ENCODE results near the gene LRP11. TPM values are rescaled to one million over a fixed set of nuclear protein-coding genes. Genes with fewer than 3 reads are reported as not detected.

Gene LRP11
- total RNA-seq, 1 donor from 2014 or later, result 3.7 TPM

DNA sequence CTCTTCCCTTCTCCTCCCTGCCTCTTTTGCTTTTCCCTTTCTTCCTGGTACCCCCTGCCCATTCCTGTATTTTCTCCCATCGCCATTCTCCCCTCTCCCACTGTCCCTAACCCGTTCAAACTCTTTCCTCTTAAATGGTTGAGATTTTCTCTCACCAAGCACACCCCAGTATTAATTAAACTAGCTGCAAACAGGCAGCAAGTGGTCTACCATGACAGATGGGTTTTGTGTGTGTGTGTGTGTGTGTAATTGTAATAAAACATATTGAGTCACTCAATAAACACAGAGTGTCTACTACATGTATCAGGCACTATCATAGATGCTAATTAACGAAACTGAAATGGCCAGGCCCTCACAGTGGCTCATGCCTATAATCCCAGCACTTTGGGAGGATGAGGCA, 27.1 kb upstream of the LRP11 start:
- no peak overlapping the region for H3K27ac Mint-ChIP-seq
- no peaks in the 10 kb centered on the region for H3K9me3 Mint-ChIP-seq
- DNase-seq, result no peak
- no peaks in the 10 kb centered on the region for H3K36me3 Mint-ChIP-seq (ENCODE audit: low read depth)
- H3K27me3 Mint-ChIP-seq, result peaks cover 30% of the 10 kb centered on the region
- H3K4me1 Mint-ChIP-seq, result peaks cover 11% of the 10 kb centered on the region
- intact Hi-C loops (cut with micrococcal nuclease), result no loop called here
- no peak overlapping the region for H3K4me3 Mint-ChIP-seq

- Mint-ChIP-seq H3K4me3 (no peak overlapping the region), H3K9me3 (no peaks in the 10 kb centered on the region), H3K4me1 (peaks cover 6% of the 10 kb centered on the region), H3K27ac (no peak overlapping the region), H3K36me3 (ENCODE audit: low read depth) (no peaks in the 10 kb centered on the region), H3K27me3 (peaks cover 30% of the 10 kb centered on the region)
- intact Hi-C loops (cut with micrococcal nuclease), result no loop called here
- DNase-seq, result no peak
These were observed 26.5 kb upstream of the LRP11 start for GRCh38 chr6:149890629-149891045.

- Mint-ChIP-seq H3K36me3 (ENCODE audit: low read depth) (no peaks in the 10 kb centered on the region), H3K4me3 (no peak overlapping the region), H3K27me3 (peaks cover 29% of the 10 kb centered on the region), H3K27ac (no peak overlapping the region), H3K9me3 (no peaks in the 10 kb centered on the region), H3K4me1 (peaks cover 3% of the 10 kb centered on the region)
- no peak for DNase-seq
- intact Hi-C loops (cut with micrococcal nuclease), result no loop called here
These were observed 25.2 kb upstream of the LRP11 start for GRCh38 chr6:149889326-149889725.

GRCh38 chr6:149888659-149889058, 24.5 kb upstream of the LRP11 start:
- intact Hi-C loops (cut with micrococcal nuclease), result no loop called here
- Mint-ChIP-seq H3K4me1 (peaks cover 3% of the 10 kb centered on the region), H3K4me3 (no peak overlapping the region), H3K36me3 (ENCODE audit: low read depth) (no peaks in the 10 kb centered on the region), H3K27ac (no peak overlapping the region), H3K27me3 (peaks cover 29% of the 10 kb centered on the region), H3K9me3 (no peaks in the 10 kb centered on the region)
- DNase-seq, result no peak

GRCh38 chr6:149888093-149888492, 23.9 kb upstream of the LRP11 start:
- no peak overlapping the region for H3K4me3 Mint-ChIP-seq
- H3K36me3 Mint-ChIP-seq (ENCODE audit: low read depth), result no peaks in the 10 kb centered on the region

GRCh38 chr6:149887343-149887742, 23.2 kb upstream of the LRP11 start:
- Mint-ChIP-seq H3K4me1 (peaks cover 2% of the 10 kb centered on the region), H3K9me3 (no peaks in the 10 kb centered on the region), H3K4me3 (no peak overlapping the region), H3K27me3 (peaks cover 21% of the 10 kb centered on the region), H3K27ac (no peak overlapping the region), H3K36me3 (ENCODE audit: low read depth) (no peaks in the 10 kb centered on the region)
- no peak for DNase-seq
- intact Hi-C loops (cut with micrococcal nuclease), result no loop called here

More at GRCh38 chr6:149888093-149888492, 23.9 kb upstream of the LRP11 start:
- peaks cover 3% of the 10 kb centered on the region for H3K4me1 Mint-ChIP-seq
- H3K27me3 Mint-ChIP-seq, result peaks cover 25% of the 10 kb centered on the region
- DNase-seq, result no peak
- intact Hi-C loops (cut with micrococcal nuclease), result no loop called here
- H3K9me3 Mint-ChIP-seq, result no peaks in the 10 kb centered on the region
- no peak overlapping the region for H3K27ac Mint-ChIP-seq

- intact Hi-C loops (cut with micrococcal nuclease), result no loop called here
- DNase-seq, result no peak
- Mint-ChIP-seq H3K9me3 (no peaks in the 10 kb centered on the region), H3K27me3 (peaks cover 29% of the 10 kb centered on the region), H3K4me1 (no peaks in the 10 kb centered on the region), H3K4me3 (no peak overlapping the region), H3K36me3 (ENCODE audit: low read depth) (no peaks in the 10 kb centered on the region), H3K27ac (no peak overlapping the region)
These were observed 21.7 kb upstream of the LRP11 start for GRCh38 chr6:149885888-149886287.

- Mint-ChIP-seq H3K4me1 (no peaks in the 10 kb centered on the region), H3K27ac (no peak overlapping the region), H3K9me3 (no peaks in the 10 kb centered on the region), H3K4me3 (no peak overlapping the region), H3K27me3 (peaks cover 39% of the 10 kb centered on the region), H3K36me3 (ENCODE audit: low read depth) (no peaks in the 10 kb centered on the region)
- DNase-seq, result no peak
- intact Hi-C loops (cut with micrococcal nuclease), result no loop called here
These were observed 20.5 kb upstream of the LRP11 start for GRCh38 chr6:149884617-149885016.

DNA sequence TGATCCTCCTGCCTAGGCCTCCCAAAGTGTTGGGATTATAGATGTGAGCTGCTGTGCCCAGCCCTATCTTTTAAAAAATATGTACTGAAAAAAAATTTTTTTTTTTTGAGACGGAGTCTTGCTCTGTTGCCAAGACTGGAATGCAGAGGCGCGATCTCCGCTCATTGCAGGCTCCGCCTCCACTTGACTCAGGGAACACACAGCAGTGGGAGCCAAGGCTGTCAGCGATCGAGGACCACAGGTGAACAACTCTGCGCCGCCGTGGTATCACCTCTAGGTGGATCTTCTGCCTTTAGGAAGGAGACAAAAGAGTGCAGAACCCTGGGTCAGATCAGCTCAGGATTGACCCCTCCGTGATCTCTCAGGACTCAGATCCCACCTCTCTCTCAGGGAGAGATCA, 20.1 kb upstream of the LRP11 start:
- DNase-seq, result no peak
- Mint-ChIP-seq H3K27ac (no peak overlapping the region), H3K36me3 (ENCODE audit: low read depth) (no peaks in the 10 kb centered on the region), H3K4me1 (no peaks in the 10 kb centered on the region), H3K9me3 (no peaks in the 10 kb centered on the region), H3K4me3 (no peak overlapping the region), H3K27me3 (peaks cover 40% of the 10 kb centered on the region)
- intact Hi-C loops (cut with micrococcal nuclease), result no loop called here

- Mint-ChIP-seq H3K4me1 (no peaks in the 10 kb centered on the region), H3K27ac (no peak overlapping the region), H3K4me3 (no peak overlapping the region), H3K9me3 (no peaks in the 10 kb centered on the region), H3K36me3 (ENCODE audit: low read depth) (no peaks in the 10 kb centered on the region), H3K27me3 (peaks cover 47% of the 10 kb centered on the region)
- no peak for DNase-seq
- intact Hi-C loops (cut with micrococcal nuclease), result no loop called here
These were observed 17.7 kb upstream of the LRP11 start for GRCh38 chr6:149881860-149882259.

- Mint-ChIP-seq H3K4me3 (no peak overlapping the region), H3K27ac (no peak overlapping the region), H3K27me3 (peaks cover 48% of the 10 kb centered on the region), H3K9me3 (no peaks in the 10 kb centered on the region), H3K4me1 (no peaks in the 10 kb centered on the region), H3K36me3 (ENCODE audit: low read depth) (no peaks in the 10 kb centered on the region)
- DNase-seq, result no peak
- intact Hi-C loops (cut with micrococcal nuclease), result no loop called here
These were observed 17.1 kb upstream of the LRP11 start for GRCh38 chr6:149881066-149881766.

GRCh38 chr6:149877659-149878058, 13.5 kb upstream of the LRP11 start:
- no peaks in the 10 kb centered on the region for H3K4me1 Mint-ChIP-seq
- DNase-seq, result no peak
- no peaks in the 10 kb centered on the region for H3K36me3 Mint-ChIP-seq (ENCODE audit: low read depth)
- intact Hi-C loops (cut with micrococcal nuclease), result no loop called here
- no peak overlapping the region for H3K4me3 Mint-ChIP-seq
- H3K9me3 Mint-ChIP-seq, result no peaks in the 10 kb centered on the region
- no peak overlapping the region for H3K27ac Mint-ChIP-seq
- peaks cover 61% of the 10 kb centered on the region for H3K27me3 Mint-ChIP-seq

DNA sequence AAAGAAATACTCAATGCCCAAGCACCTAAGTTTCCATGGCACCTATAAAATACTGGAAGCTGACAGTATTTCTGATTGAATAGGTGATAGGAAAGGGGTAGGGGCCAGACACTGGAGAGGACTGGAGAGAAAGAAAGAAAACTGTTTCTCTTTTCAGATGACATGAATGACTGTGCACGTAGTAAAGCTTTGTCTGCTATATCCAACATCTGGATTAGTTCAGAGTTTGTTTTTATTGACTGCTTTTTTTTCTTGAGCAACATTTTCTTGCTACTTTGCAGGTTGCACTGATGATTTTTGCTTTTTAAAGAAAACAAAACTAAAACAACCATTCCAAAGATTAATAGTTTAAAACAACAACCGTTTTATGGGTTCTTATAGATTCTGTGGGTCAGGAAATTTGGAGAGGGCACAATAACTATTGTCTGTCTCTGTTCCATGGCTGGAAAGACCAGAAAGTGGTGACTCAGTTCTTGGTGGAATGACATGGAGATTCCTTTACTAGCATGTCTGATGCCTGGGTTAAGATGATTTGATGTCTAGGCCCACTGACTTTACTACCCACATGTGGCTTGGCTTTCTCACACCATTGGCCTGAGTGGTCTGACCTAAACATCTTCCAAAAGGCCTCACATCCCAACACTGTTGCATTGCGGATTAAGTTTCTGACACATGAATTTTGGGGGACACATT, 12.2 kb upstream of the LRP11 start:
- intact Hi-C loops (cut with micrococcal nuclease), result no loop called here
- no peaks in the 10 kb centered on the region for H3K9me3 Mint-ChIP-seq
- no peaks in the 10 kb centered on the region for H3K36me3 Mint-ChIP-seq (ENCODE audit: low read depth)
- H3K4me1 Mint-ChIP-seq, result no peaks in the 10 kb centered on the region
- peaks cover 62% of the 10 kb centered on the region for H3K27me3 Mint-ChIP-seq
- no peak for DNase-seq
- no peak overlapping the region for H3K4me3 Mint-ChIP-seq
- no peak overlapping the region for H3K27ac Mint-ChIP-seq

DNA sequence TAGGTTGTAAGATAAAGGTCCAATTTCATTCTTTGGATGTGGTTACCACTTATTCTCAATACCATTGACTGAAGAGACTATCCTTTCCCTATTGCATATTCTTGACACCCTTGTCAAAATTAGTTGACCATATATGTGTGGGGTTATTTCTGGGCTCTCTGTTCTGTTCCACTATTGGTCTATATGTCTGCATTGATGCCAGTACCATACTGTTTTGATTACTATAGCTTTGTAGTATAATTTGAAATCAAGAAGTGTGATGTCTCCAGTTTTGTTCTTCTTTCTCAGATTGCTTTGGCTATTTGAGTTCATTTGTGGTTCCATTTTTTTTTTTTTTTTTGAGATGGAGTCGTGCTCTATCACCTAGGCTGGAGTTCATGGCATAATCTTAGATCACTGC, 8.1 kb upstream of the LRP11 start:
- Mint-ChIP-seq H3K27ac (no peak overlapping the region), H3K4me3 (no peak overlapping the region), H3K27me3 (peaks cover 52% of the 10 kb centered on the region), H3K4me1 (peaks cover 2% of the 10 kb centered on the region), H3K36me3 (ENCODE audit: low read depth) (no peaks in the 10 kb centered on the region), H3K9me3 (no peaks in the 10 kb centered on the region)
- intact Hi-C loops (cut with micrococcal nuclease), result no loop called here
- no peak for DNase-seq

Measured in activated CD4-positive, alpha-beta T cell treated with anti-CD3 and anti-CD28 coated beads, Interleukin-2, amount 10 ng/mL, durations not matched to agents 24 days and 14 days (primary cell).